ENCODE data around the gene FGF7. TPM values are rescaled to one million over a fixed set of nuclear protein-coding genes. Genes with fewer than 3 reads are reported as not detected.

Gene FGF7
- total RNA-seq, 3 donors from 2014 or later, result 2.6 to 46.7 (median 13.4) TPM

DNA sequence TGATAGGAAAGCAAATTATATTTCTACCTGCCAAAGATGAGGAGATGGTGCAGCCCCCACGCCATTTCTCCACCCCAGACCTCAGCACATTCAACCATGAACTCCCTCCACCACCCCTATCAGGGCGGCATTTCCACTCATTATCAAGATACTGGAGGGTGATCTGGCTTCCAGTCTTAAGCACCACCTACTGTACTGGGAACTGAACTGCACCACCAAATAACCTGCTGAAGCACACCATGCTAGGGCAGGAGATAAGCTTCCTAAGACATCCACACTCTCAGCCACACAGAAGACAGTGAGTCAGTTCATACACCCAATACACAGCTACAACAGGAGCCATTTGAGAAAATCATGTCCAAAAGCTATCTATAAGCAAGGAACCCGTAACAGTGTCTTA lies 98.8 kb downstream of the FGF7 start:
- Histone ChIP-seq H3K36me3 (ENCODE audit: low read depth) (no peaks in the 10 kb centered on the region), H3K4me1 (ENCODE audit: low read depth) (no peaks in the 10 kb centered on the region), H3K4me3 (no peak overlapping the region), H3K9me3 (no peaks in the 10 kb centered on the region)
- intact Hi-C loops (cut with DNase I, micrococcal nuclease), result no loop called here
- TF ChIP-seq, protein P1, sequence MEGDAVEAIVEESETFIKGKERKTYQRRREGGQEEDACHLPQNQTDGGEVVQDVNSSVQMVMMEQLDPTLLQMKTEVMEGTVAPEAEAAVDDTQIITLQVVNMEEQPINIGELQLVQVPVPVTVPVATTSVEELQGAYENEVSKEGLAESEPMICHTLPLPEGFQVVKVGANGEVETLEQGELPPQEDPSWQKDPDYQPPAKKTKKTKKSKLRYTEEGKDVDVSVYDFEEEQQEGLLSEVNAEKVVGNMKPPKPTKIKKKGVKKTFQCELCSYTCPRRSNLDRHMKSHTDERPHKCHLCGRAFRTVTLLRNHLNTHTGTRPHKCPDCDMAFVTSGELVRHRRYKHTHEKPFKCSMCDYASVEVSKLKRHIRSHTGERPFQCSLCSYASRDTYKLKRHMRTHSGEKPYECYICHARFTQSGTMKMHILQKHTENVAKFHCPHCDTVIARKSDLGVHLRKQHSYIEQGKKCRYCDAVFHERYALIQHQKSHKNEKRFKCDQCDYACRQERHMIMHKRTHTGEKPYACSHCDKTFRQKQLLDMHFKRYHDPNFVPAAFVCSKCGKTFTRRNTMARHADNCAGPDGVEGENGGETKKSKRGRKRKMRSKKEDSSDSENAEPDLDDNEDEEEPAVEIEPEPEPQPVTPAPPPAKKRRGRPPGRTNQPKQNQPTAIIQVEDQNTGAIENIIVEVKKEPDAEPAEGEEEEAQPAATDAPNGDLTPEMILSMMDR (IDR thresholded peaks at IDR 0.05), result no peak
- ATAC-seq (no peak), DNase-seq (no peak)

DNA sequence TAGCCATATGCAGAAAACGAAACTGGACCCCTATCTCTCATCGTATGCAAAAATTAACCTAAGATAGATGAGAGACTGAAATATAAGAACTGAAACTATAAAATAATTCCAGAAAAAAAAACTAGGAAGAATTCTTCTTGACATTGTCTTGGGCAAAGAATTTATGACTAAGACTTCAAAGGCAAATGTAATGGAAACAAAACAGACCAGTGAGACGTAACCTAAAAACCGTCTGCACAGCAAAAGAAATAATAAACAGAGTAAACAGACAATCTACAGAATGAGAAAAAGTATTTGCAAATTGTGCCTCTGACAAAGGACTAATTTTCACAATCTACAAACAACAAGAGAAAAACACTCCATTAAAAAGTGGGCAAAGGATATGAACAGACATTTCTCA lies 105.2 kb downstream of the FGF7 start:
- H3K9me3 ChIP-seq, result no peaks in the 10 kb centered on the region
- ATAC-seq (no peak), DNase-seq (no peak)
- H3K4me3 ChIP-seq, result no peak overlapping the region
- TF ChIP-seq, protein P1 (IDR thresholded peaks at IDR 0.05), result no peak
- intact Hi-C loops (cut with DNase I, micrococcal nuclease), result no loop called here
- no peaks in the 10 kb centered on the region for H3K36me3 ChIP-seq (ENCODE audit: low read depth)
- H3K4me1 ChIP-seq (ENCODE audit: low read depth), result no peaks in the 10 kb centered on the region

DNA sequence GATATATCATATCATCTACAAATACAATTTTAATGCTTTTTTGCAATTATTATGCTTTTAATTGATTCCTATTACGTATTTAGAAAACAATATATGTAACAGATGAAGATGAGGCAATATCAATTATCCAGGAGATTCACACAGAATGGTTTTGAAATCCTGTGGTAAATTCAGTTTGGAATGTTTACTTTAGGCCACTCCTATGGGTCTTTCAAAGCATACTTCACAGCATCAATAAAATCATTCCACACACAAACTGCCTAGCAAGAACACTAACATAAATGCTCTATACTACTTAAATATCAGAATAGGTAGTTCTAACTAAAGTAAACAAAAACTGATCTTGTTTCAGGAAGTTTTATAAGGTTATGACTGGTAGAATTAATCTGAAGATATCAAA lies 107.0 kb downstream of the FGF7 start:
- intact Hi-C loops (cut with DNase I, micrococcal nuclease), result no loop called here
- no peak overlapping the region for H3K4me3 ChIP-seq
- H3K4me1 ChIP-seq (ENCODE audit: low read depth), result no peaks in the 10 kb centered on the region
- H3K9me3 ChIP-seq, result peaks cover 5% of the 10 kb centered on the region
- DNase-seq (no peak), ATAC-seq (no peak)
- no peaks in the 10 kb centered on the region for H3K36me3 ChIP-seq (ENCODE audit: low read depth)
- TF ChIP-seq, protein P1 (IDR thresholded peaks at IDR 0.05), result no peak

Other genes starting within 250 kb of the FGF7 start
- 1 to 10 TPM; 2.2 to 7.6 (median 3.6) TPM for gene FAM227B, start 197.6 kb downstream of the FGF7 start, total RNA-seq
- gene DTWD1, start 197.8 kb downstream of the FGF7 start, total RNA-seq, result 10 to 100 TPM; 19.4 to 39.2 (median 22.7) TPM